Keratinocyte (primary cell): ENCODE measurements around the gene MAST2. TPM values are rescaled to one million over a fixed set of nuclear protein-coding genes. Genes with fewer than 3 reads are reported as not detected.

Experiments used
- DNase-seq: peaks from one replicate; pipeline ENCODE4 v3.0.0-alpha.2; 2011; ENCODE audit warnings: low read depth, missing footprints, low spot score
- FAIRE-seq: peaks from 2 replicates; lab custom pipeline; 2011; peaks lifted over from hg19 to GRCh38; lab: Jason Lieb, UNC
- H2AFZ ChIP-seq: 2 replicates; pipeline ENCODE4 v1.6.0; 2012; ENCODE audit warnings: low read length, control low read depth, inconsistent platforms; ENCODE audit not compliant: control insufficient read depth
- H3K27ac ChIP-seq: 2 replicates; pipeline ENCODE4 v1.5.1; 2011; ENCODE audit warnings: low read length; ENCODE audit not compliant: control insufficient read depth, insufficient read depth
- H3K27me3 ChIP-seq: 3 replicates; pipeline ENCODE4 v1.6.0; 2011; ENCODE audit warnings: low read length; ENCODE audit not compliant: control insufficient read depth, insufficient read depth; ENCODE audit errors: extremely low read depth
- H3K36me3 ChIP-seq, 2 experiments: 2 replicates in 1 of 2; 3 replicates in 1 of 2; pipeline ENCODE4 v1.5.1; 2011; ENCODE audit warnings: low read length in 2 of 2, mild to moderate bottlenecking in 1 of 2; ENCODE audit not compliant: control insufficient read depth in 2 of 2, insufficient read depth in 2 of 2; ENCODE audit errors: extremely low read depth in 1 of 2
- H3K4me1 ChIP-seq: 3 replicates; pipeline ENCODE4 v1.5.1; 2011; ENCODE audit warnings: low read length; ENCODE audit not compliant: control insufficient read depth, insufficient read depth; ENCODE audit errors: extremely low read depth
- H3K4me2 ChIP-seq: 3 replicates; pipeline ENCODE4 v1.6.0; 2011; ENCODE audit warnings: low read depth, low read length; ENCODE audit not compliant: control insufficient read depth, insufficient read depth; ENCODE audit errors: extremely low read depth
- H3K4me3 ChIP-seq, 3 experiments: fragments of 200-600 bp in 1 of 3; sonication (generic) in 1 of 3; 2 replicates in 2 of 3; 3 replicates in 1 of 3; pipeline ENCODE4 v1.5.1; 2011 to 2016; ENCODE audit warnings: low read length in 3 of 3, mild to moderate bottlenecking in 3 of 3, control low read depth in 2 of 3, inconsistent platforms in 1 of 3, low read depth in 1 of 3, mixed read lengths in 1 of 3, mixed run types in 1 of 3, moderate library complexity in 1 of 3; ENCODE audit not compliant: control insufficient read depth in 2 of 3, insufficient read depth in 2 of 3; ENCODE audit errors: extremely low read depth in 1 of 3
- H3K79me2 ChIP-seq: 2 replicates; pipeline ENCODE4 v1.6.0; 2012; ENCODE audit warnings: low read length; ENCODE audit not compliant: control insufficient read depth, insufficient read depth
- H3K9ac ChIP-seq: 3 replicates; pipeline ENCODE4 v1.6.0; 2011; ENCODE audit warnings: low read length; ENCODE audit not compliant: control insufficient read depth, insufficient read depth; ENCODE audit errors: extremely low read depth
- H3K9me1 ChIP-seq: 3 replicates; pipeline ENCODE4 v1.6.0; 2011; ENCODE audit warnings: low read length; ENCODE audit not compliant: control insufficient read depth, insufficient read depth; ENCODE audit errors: extremely low read depth
- H3K9me3 ChIP-seq: 2 replicates; pipeline ENCODE4 v1.5.1; 2012; ENCODE audit warnings: low read depth, low read length; ENCODE audit not compliant: control insufficient read depth
- H4K20me1 ChIP-seq: 3 replicates; pipeline ENCODE4 v1.6.0; 2011; ENCODE audit warnings: low read length; ENCODE audit not compliant: control insufficient read depth, insufficient read depth; ENCODE audit errors: extremely low read depth
- CTCF ChIP-seq, 3 experiments: IDR thresholded peaks in 1 of 3; conservative IDR thresholded peaks in 1 of 3; optimal IDR thresholded peaks in 1 of 3; 2 replicates in 2 of 3; 3 replicates in 1 of 3; pipeline versions ENCODE3 to v1.5.1; 2011; ENCODE audit warnings: low read length in 3 of 3, mild to moderate bottlenecking in 3 of 3, moderate library complexity in 2 of 3, control low read depth in 1 of 3, inconsistent platforms in 1 of 3; ENCODE audit not compliant: insufficient read depth in 2 of 3; ENCODE audit errors: extremely low read depth in 1 of 3
- EZH2 ChIP-seq: IDR thresholded peaks from one replicate; pipeline ENCODE4 v1.6.1; 2012; ENCODE audit warnings: inconsistent platforms, mild to moderate bottlenecking, low read length, moderate library complexity
- dilution Hi-C: fragments of 300-500 bp; cut with MboI; formaldehyde crosslinking; loops from one replicate; pipeline ENCODE4 v1.7.0; 2020; ENCODE audit warnings: low sequenced_read_pairs; ENCODE audit not compliant: extremely low pct_ligation_motif_present
- polyA plus RNA-seq, 5 experiments: library from polyadenylated mRNA; depleted of rRNA in 3 of 5; stranded (reverse) in 3 of 5; stranded (forward) in 1 of 5; unstranded in 1 of 5; fragments of >200 nt; gene quantifications; 1 replicate in 1 of 5; 2 replicates in 3 of 5; 3 replicates in 1 of 5; pipeline versions ENCODE4 v1.2.1 to v1.2.3, GENCODE V29; 2011 to 2012; ENCODE audit warnings: missing spikeins in 2 of 5, low read depth in 1 of 5, low replicate concordance in 1 of 5

Gene MAST2
- polyA plus RNA-seq, 1 donor (not counting 4 experiments of a cell fraction or from before 2014, with no cell fraction given): 12.2 TPM

DNA sequence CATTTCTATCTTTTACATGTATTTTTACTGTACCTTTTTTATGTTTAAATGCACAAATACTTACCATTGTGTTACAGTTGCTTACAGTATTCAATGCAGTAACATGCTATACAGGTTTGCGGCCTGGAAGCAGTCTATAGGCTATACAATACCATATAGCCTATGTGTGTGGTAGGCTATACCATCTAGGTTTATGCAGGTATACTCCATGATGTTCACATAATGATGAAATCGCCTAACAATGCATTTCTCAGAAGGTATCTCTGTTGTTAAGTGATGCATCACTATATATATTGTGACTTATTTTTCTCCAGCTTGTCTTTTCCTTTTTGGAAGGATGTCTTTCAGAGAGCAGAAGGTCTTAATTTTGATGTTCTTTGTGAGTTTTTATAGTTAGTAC is 103.5 kb downstream of the MAST2 start:
- Histone ChIP-seq H3K4me3 (no peak overlapping the region), H2AFZ (no peak overlapping the region), H3K79me2 (peaks cover 3% of the 10 kb centered on the region), H3K4me2 (no peak overlapping the region), H3K27me3 (no peaks in the 10 kb centered on the region), H3K27ac (no peak overlapping the region), H3K9me3 (no peaks in the 10 kb centered on the region), H4K20me1 (no peaks in the 10 kb centered on the region), H3K9ac (no peak overlapping the region), H3K9me1 (no peaks in the 10 kb centered on the region), H3K4me1 (no peaks in the 10 kb centered on the region), H3K36me3 (no peaks in the 10 kb centered on the region)
- dilution Hi-C loops: no loop called here
- FAIRE-seq (no peak), DNase-seq (no peak)
- TF ChIP-seq EZH2 (no peak), CTCF (optimal IDR thresholded peaks at IDR 0.05 in 1 of 3, IDR thresholded peaks at IDR 0.05 in 1 of 3, conservative IDR thresholded peaks at IDR 0.05 in 1 of 3; ENCODE audit: extremely low read depth in 1 of 3, insufficient read depth in 2 of 3, low read length in 3 of 3) (no peak)

GRCh38 chr1:45908611-45909140 is 105.3 kb downstream of the MAST2 start:
- no peak for FAIRE-seq
- no peaks in the 10 kb centered on the region for H3K4me1 ChIP-seq
- H2AFZ ChIP-seq: no peak overlapping the region
- no peak overlapping the region for H3K4me3 ChIP-seq
- H3K79me2 ChIP-seq: no peaks in the 10 kb centered on the region
- no peak for DNase-seq
- no peak overlapping the region for H3K9ac ChIP-seq
- H4K20me1 ChIP-seq: no peaks in the 10 kb centered on the region
- dilution Hi-C loops: no loop called here
- TF ChIP-seq EZH2 (no peak), CTCF (optimal IDR thresholded peaks at IDR 0.05 in 1 of 3, IDR thresholded peaks at IDR 0.05 in 1 of 3, conservative IDR thresholded peaks at IDR 0.05 in 1 of 3; ENCODE audit: extremely low read depth in 1 of 3, insufficient read depth in 2 of 3, low read length in 3 of 3) (no peak)
- H3K9me1 ChIP-seq: no peaks in the 10 kb centered on the region
- no peaks in the 10 kb centered on the region for H3K36me3 ChIP-seq
- H3K4me2 ChIP-seq: no peak overlapping the region
- H3K27ac ChIP-seq: no peak overlapping the region
- H3K9me3 ChIP-seq: no peaks in the 10 kb centered on the region
- no peaks in the 10 kb centered on the region for H3K27me3 ChIP-seq
